DND-41 (cell line): ENCODE data around the gene SMC5.

Source experiments
- ATAC-seq: fragments of 200-7000 bp; cut with Tn5 transposase; 3 replicates; pipeline ENCODE4 v1.9.1; 2021; ENCODE audit warnings: low read depth; ENCODE audit not compliant: insufficient read depth
- DNase-seq: peaks from one replicate; pipeline ENCODE4 v3.0.0-alpha.2; 2020
- H2AFZ ChIP-seq: 2 replicates; pipeline ENCODE4 v1.6.0; 2012; ENCODE audit warnings: low read depth, low read length
- H3K27ac ChIP-seq: 2 replicates; pipeline ENCODE4 v1.5.1; 2012; ENCODE audit warnings: low read length, inconsistent platforms
- H3K27me3 ChIP-seq: fragments of 200-600 bp; sonication (generic); 2 replicates; pipeline ENCODE4 v1.6.0; 2012; ENCODE audit warnings: low read length, mild to moderate bottlenecking, inconsistent platforms; ENCODE audit not compliant: insufficient read depth, poor library complexity
- H3K36me3 ChIP-seq: 2 replicates; pipeline ENCODE4 v1.5.1; 2012; ENCODE audit warnings: low read length, inconsistent platforms; ENCODE audit not compliant: insufficient read depth
- H3K4me1 ChIP-seq: 2 replicates; pipeline ENCODE4 v1.5.1; 2012; ENCODE audit warnings: mild to moderate bottlenecking, low read length; ENCODE audit not compliant: insufficient read depth
- H3K4me2 ChIP-seq: 2 replicates; pipeline ENCODE4 v1.6.0; 2012; ENCODE audit warnings: mild to moderate bottlenecking, moderate library complexity, low read length, inconsistent platforms; ENCODE audit not compliant: insufficient read depth
- H3K4me3 ChIP-seq, 2 experiments: fragments of 200-600 bp in 1 of 2; shearing (Covaris generic) in 1 of 2; 2 replicates each; pipeline ENCODE4 v1.5.1; 2012 to 2016; ENCODE audit warnings: inconsistent platforms in 2 of 2, low read length in 2 of 2, mild to moderate bottlenecking in 2 of 2, low read depth in 1 of 2, moderate library complexity in 1 of 2
- H3K79me2 ChIP-seq: 2 replicates; pipeline ENCODE4 v1.6.0; 2012; ENCODE audit warnings: low read length, inconsistent platforms; ENCODE audit not compliant: insufficient read depth
- H3K9ac ChIP-seq: 2 replicates; pipeline ENCODE4 v1.6.0; 2012; ENCODE audit warnings: low read depth, mild to moderate bottlenecking, inconsistent platforms, low read length, moderate library complexity
- H3K9me3 ChIP-seq: 2 replicates; pipeline ENCODE4 v1.5.1; 2012; ENCODE audit warnings: low read length, moderate library complexity, mild to moderate bottlenecking, inconsistent platforms; ENCODE audit not compliant: insufficient read depth, severe bottlenecking
- H4K20me1 ChIP-seq: 2 replicates; pipeline ENCODE4 v1.6.0; 2012; ENCODE audit warnings: low read length; ENCODE audit not compliant: insufficient read depth
- CTCF ChIP-seq: IDR thresholded peaks from 2 replicates; pipeline ENCODE4 v1.5.1; 2012; ENCODE audit warnings: borderline replicate concordance, low read length, moderate library complexity, mild to moderate bottlenecking; ENCODE audit not compliant: poor library complexity, severe bottlenecking; ENCODE audit errors: extremely low read depth
- EZH2 ChIP-seq: IDR thresholded peaks from 3 replicates; pipeline ENCODE4 v1.6.1; 2012; ENCODE audit warnings: borderline replicate concordance, low read depth, mild to moderate bottlenecking, moderate library complexity, low read length, inconsistent platforms; ENCODE audit not compliant: severe bottlenecking

SMC5 gene

DNA sequence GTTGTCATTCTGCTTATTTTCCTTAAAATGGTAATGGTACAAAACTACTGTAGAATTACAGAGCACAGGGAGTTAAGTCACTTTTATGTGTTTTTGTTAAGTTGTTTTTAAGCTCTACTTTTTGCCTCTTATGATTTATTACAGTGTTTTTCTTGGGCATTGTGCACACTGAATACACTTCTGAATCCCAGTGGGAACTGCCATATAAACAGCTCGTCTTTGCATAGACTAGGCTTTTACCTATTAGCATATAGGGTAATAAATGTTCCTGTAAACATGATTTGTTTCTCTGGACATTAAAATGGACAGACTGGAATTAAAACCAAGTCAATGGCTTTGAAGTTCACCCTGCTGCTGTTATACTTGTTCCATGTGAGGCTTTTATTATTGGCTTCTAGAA is 143.4 kb downstream of the SMC5 start:
- no peak overlapping the region for H3K4me3 ChIP-seq
- no peak overlapping the region for H2AFZ ChIP-seq
- H3K9me3 ChIP-seq: no peaks in the 10 kb centered on the region
- no peak overlapping the region for H3K9ac ChIP-seq
- H3K79me2 ChIP-seq: no peaks in the 10 kb centered on the region
- ATAC-seq (no peak), DNase-seq (no peak)
- H3K27ac ChIP-seq: no peak overlapping the region
- H4K20me1 ChIP-seq: no peaks in the 10 kb centered on the region
- no peak for TF ChIP-seq EZH2
- no peak for TF ChIP-seq CTCF
- no peaks in the 10 kb centered on the region for H3K27me3 ChIP-seq
- no peaks in the 10 kb centered on the region for H3K36me3 ChIP-seq
- no peak overlapping the region for H3K4me2 ChIP-seq
- no peaks in the 10 kb centered on the region for H3K4me1 ChIP-seq

DNA sequence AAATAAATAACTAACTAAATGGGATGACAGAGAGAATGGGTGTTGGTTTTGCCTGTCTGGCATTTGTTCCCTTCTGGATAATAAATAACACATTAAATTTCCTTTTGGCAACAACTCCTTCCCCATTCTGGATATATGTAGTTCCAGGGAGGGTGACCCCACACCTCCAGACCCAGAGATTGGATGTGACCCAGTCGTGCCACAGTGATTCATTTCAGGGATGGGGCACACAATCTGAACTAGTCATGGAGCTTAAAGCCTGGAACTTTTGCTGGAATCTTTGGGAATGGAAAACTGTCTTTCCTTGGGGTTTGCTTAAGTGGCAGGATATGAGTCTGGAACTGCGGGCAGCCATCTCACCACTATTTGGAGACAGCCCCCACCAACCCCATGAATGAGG is 144.4 kb downstream of the SMC5 start:
- Histone ChIP-seq H3K27ac (no peak overlapping the region), H4K20me1 (no peaks in the 10 kb centered on the region), H2AFZ (no peak overlapping the region), H3K9me3 (no peaks in the 10 kb centered on the region), H3K4me1 (no peaks in the 10 kb centered on the region), H3K4me3 (no peak overlapping the region), H3K79me2 (no peaks in the 10 kb centered on the region), H3K4me2 (no peak overlapping the region), H3K36me3 (no peaks in the 10 kb centered on the region), H3K27me3 (no peaks in the 10 kb centered on the region), H3K9ac (no peak overlapping the region)
- TF ChIP-seq EZH2: no peak
- no peak for TF ChIP-seq CTCF
- DNase-seq: no peak
- no peak for ATAC-seq

- no peak overlapping the region for H3K27ac ChIP-seq
- ATAC-seq (no peak), DNase-seq (no peak)
- no peaks in the 10 kb centered on the region for H3K9me3 ChIP-seq
- no peaks in the 10 kb centered on the region for H3K79me2 ChIP-seq
- H3K27me3 ChIP-seq: no peaks in the 10 kb centered on the region
- H3K4me1 ChIP-seq: no peaks in the 10 kb centered on the region
- no peak overlapping the region for H3K4me3 ChIP-seq
- no peak for TF ChIP-seq EZH2
- no peak for TF ChIP-seq CTCF
- no peak overlapping the region for H2AFZ ChIP-seq
- no peaks in the 10 kb centered on the region for H4K20me1 ChIP-seq
- no peak overlapping the region for H3K9ac ChIP-seq
- H3K4me2 ChIP-seq: no peak overlapping the region
- H3K36me3 ChIP-seq: no peaks in the 10 kb centered on the region
Observed at GRCh38 chr9:70403618-70404025, 144.8 kb downstream of the SMC5 start.

GRCh38 chr9:70404261-70404660 is 145.5 kb downstream of the SMC5 start:
- ATAC-seq (no peak), DNase-seq (no peak)
- no peak overlapping the region for H3K4me3 ChIP-seq
- no peaks in the 10 kb centered on the region for H3K9me3 ChIP-seq
- H3K9ac ChIP-seq: no peak overlapping the region
- H2AFZ ChIP-seq: no peak overlapping the region
- no peaks in the 10 kb centered on the region for H4K20me1 ChIP-seq
- H3K4me1 ChIP-seq: peaks cover 1% of the 10 kb centered on the region; the same call in 1 of the 2 replicates
- H3K27me3 ChIP-seq: no peaks in the 10 kb centered on the region
- no peaks in the 10 kb centered on the region for H3K36me3 ChIP-seq
- TF ChIP-seq EZH2 (no peak), CTCF (no peak)
- H3K27ac ChIP-seq: no peak overlapping the region
- no peaks in the 10 kb centered on the region for H3K79me2 ChIP-seq
- no peak overlapping the region for H3K4me2 ChIP-seq
